ENCODE measurements around the gene RAP2B. TPM values are rescaled to one million over a fixed set of nuclear protein-coding genes. Genes with fewer than 3 reads are reported as not detected.

Gene RAP2B
- total RNA-seq, 1 donor = 11.2 TPM

GRCh38 chr3:153130312-153130977 is 31.6 kb upstream of the RAP2B start:
- TF ChIP-seq CTCF (IDR thresholded peaks at IDR 0.05; ENCODE audit: insufficient read depth, low read depth, low read length) = no peak
- peak; percentile 62 for DNase-seq (ENCODE audit: low read depth)
- H3K4me3 ChIP-seq (ENCODE audit: low read depth, low read length) = no peak overlapping the region

GRCh38 chr3:153137626-153138025 is 24.4 kb upstream of the RAP2B start:
- H3K4me3 ChIP-seq (ENCODE audit: low read depth, low read length) = no peak overlapping the region
- DNase-seq (ENCODE audit: low read depth) = no peak
- TF ChIP-seq CTCF (IDR thresholded peaks at IDR 0.05; ENCODE audit: insufficient read depth, low read depth, low read length) = no peak

- DNase-seq (ENCODE audit: low read depth) = peak; percentile 95
- no peak for TF ChIP-seq CTCF (IDR thresholded peaks at IDR 0.05; ENCODE audit: insufficient read depth, low read depth, low read length)
- H3K4me3 ChIP-seq (ENCODE audit: low read depth, low read length) = no peak overlapping the region
These were observed 23.5 kb upstream of the RAP2B start for GRCh38 chr3:153138276-153139210.

GRCh38 chr3:153142961-153143360 is 19.1 kb upstream of the RAP2B start:
- no peak overlapping the region for H3K4me3 ChIP-seq (ENCODE audit: low read depth, low read length)
- TF ChIP-seq CTCF (IDR thresholded peaks at IDR 0.05; ENCODE audit: insufficient read depth, low read depth, low read length) = no peak
- peak; percentile 25 for DNase-seq (ENCODE audit: low read depth)

GRCh38 chr3:153144071-153144470 is 18.0 kb upstream of the RAP2B start:
- no peak overlapping the region for H3K4me3 ChIP-seq (ENCODE audit: low read depth, low read length)
- no peak for TF ChIP-seq CTCF (IDR thresholded peaks at IDR 0.05; ENCODE audit: insufficient read depth, low read depth, low read length)
- no peak for DNase-seq (ENCODE audit: low read depth)

- TF ChIP-seq CTCF (IDR thresholded peaks at IDR 0.05; ENCODE audit: insufficient read depth, low read depth, low read length) = no peak
- H3K4me3 ChIP-seq (ENCODE audit: low read depth, low read length) = no peak overlapping the region
- peak; percentile 69 for DNase-seq (ENCODE audit: low read depth)
These were observed 17.2 kb upstream of the RAP2B start for GRCh38 chr3:153144779-153145178.

Data from fibroblast of villous mesenchyme (primary cell).